ENCODE results near the gene LRPAP1. TPM values are rescaled to one million over a fixed set of nuclear protein-coding genes. Genes with fewer than 3 reads are reported as not detected.

The LRPAP1 gene
- total and polyA plus RNA-seq, 2 donors (not counting 3 experiments of a cell fraction or from before 2014, with no cell fraction given): 90.1 to 170 TPM

GRCh38 chr4:3476341-3476747, 55.9 kb downstream of the LRPAP1 start:
- H3K4me1 ChIP-seq (ENCODE audit: control insufficient read depth, extremely low read depth, insufficient read depth, low read length): no peaks in the 10 kb centered on the region
- H3K9ac ChIP-seq (replicated peaks; ENCODE audit: extremely low read depth, insufficient read depth, low read length): no peak overlapping the region
- no peak overlapping the region for H3K4me3 ChIP-seq (replicated peaks in 1 of 3; ENCODE audit: insufficient read depth in 1 of 3, low read depth in 1 of 3, low read length in 3 of 3)
- H3K36me3 ChIP-seq (ENCODE audit: control insufficient read depth in 2 of 2, extremely low read depth in 1 of 2, insufficient read depth in 2 of 2, low read length in 2 of 2): no peaks in the 10 kb centered on the region
- H3K4me2 ChIP-seq (ENCODE audit: insufficient read depth, low read length): no peak overlapping the region
- POLR2A ChIA-PET: no interaction called here
- H3K9me1 ChIP-seq (replicated peaks; ENCODE audit: control insufficient read depth, extremely low read depth, insufficient read depth, low read length): no peaks in the 10 kb centered on the region
- TF ChIP-seq MAX (IDR thresholded peaks at IDR 0.05; ENCODE audit: insufficient read depth, insufficient read length): no peak
- no peak for TF ChIP-seq POLR2A (IDR thresholded peaks at IDR 0.05; ENCODE audit: low read depth, low read length)
- TF ChIP-seq MYC (IDR thresholded peaks at IDR 0.05; ENCODE audit: low read depth, low read length): no peak
- DNase-seq (ENCODE audit: low read depth, low spot score) (no peak), FAIRE-seq (no peak)
- CTCF ChIA-PET: no interaction called here
- no peaks in the 10 kb centered on the region for H3K9me3 ChIP-seq (replicated peaks; ENCODE audit: control insufficient read depth, insufficient read depth, low read length)
- no peak overlapping the region for H2AFZ ChIP-seq (ENCODE audit: low read depth, low read length)
- H4K20me1 ChIP-seq (replicated peaks; ENCODE audit: control insufficient read depth, extremely low read depth, insufficient read depth, low read length): no peaks in the 10 kb centered on the region
- H3K27me3 ChIP-seq (ENCODE audit: control insufficient read depth in 2 of 2, insufficient read depth in 2 of 2, low read length in 2 of 2): no peaks in the 10 kb centered on the region
- dilution Hi-C loops (cut with MboI; ENCODE audit: extremely low pct_ligation_motif_present, low sequenced_read_pairs): no loop called here
- no peak overlapping the region for H3K27ac ChIP-seq (ENCODE audit: insufficient read depth, low read depth, low read length)
- no TSS peak for BruUV-seq (replicated peaks)
- intact Hi-C loops (cut with micrococcal nuclease): no loop called here
- no peaks in the 10 kb centered on the region for H3K79me2 ChIP-seq (ENCODE audit: control insufficient read depth, insufficient read depth, low read length)

- Histone ChIP-seq H3K9me1 (replicated peaks; ENCODE audit: control insufficient read depth, extremely low read depth, insufficient read depth, low read length) (no peaks in the 10 kb centered on the region), H3K4me1 (ENCODE audit: control insufficient read depth, extremely low read depth, insufficient read depth, low read length) (no peaks in the 10 kb centered on the region), H2AFZ (ENCODE audit: low read depth, low read length) (no peak overlapping the region), H3K36me3 (ENCODE audit: control insufficient read depth in 2 of 2, extremely low read depth in 1 of 2, insufficient read depth in 2 of 2, low read length in 2 of 2) (no peaks in the 10 kb centered on the region), H3K27ac (ENCODE audit: insufficient read depth, low read depth, low read length) (no peak overlapping the region), H3K9ac (replicated peaks; ENCODE audit: extremely low read depth, insufficient read depth, low read length) (no peak overlapping the region), H3K27me3 (ENCODE audit: control insufficient read depth in 2 of 2, insufficient read depth in 2 of 2, low read length in 2 of 2) (no peaks in the 10 kb centered on the region), H3K4me2 (ENCODE audit: insufficient read depth, low read length) (no peak overlapping the region), H3K4me3 (replicated peaks in 1 of 3; ENCODE audit: insufficient read depth in 1 of 3, low read depth in 1 of 3, low read length in 3 of 3) (no peak overlapping the region), H3K9me3 (replicated peaks; ENCODE audit: control insufficient read depth, insufficient read depth, low read length) (no peaks in the 10 kb centered on the region), H3K79me2 (ENCODE audit: control insufficient read depth, insufficient read depth, low read length) (no peaks in the 10 kb centered on the region), H4K20me1 (replicated peaks; ENCODE audit: control insufficient read depth, extremely low read depth, insufficient read depth, low read length) (no peaks in the 10 kb centered on the region)
- intact Hi-C loops (cut with micrococcal nuclease) (no loop called here), dilution Hi-C loops (cut with MboI; ENCODE audit: extremely low pct_ligation_motif_present, low sequenced_read_pairs) (no loop called here)
- ChIA-PET POLR2A (no interaction called here), CTCF (no interaction called here)
- TF ChIP-seq, protein P1, sequence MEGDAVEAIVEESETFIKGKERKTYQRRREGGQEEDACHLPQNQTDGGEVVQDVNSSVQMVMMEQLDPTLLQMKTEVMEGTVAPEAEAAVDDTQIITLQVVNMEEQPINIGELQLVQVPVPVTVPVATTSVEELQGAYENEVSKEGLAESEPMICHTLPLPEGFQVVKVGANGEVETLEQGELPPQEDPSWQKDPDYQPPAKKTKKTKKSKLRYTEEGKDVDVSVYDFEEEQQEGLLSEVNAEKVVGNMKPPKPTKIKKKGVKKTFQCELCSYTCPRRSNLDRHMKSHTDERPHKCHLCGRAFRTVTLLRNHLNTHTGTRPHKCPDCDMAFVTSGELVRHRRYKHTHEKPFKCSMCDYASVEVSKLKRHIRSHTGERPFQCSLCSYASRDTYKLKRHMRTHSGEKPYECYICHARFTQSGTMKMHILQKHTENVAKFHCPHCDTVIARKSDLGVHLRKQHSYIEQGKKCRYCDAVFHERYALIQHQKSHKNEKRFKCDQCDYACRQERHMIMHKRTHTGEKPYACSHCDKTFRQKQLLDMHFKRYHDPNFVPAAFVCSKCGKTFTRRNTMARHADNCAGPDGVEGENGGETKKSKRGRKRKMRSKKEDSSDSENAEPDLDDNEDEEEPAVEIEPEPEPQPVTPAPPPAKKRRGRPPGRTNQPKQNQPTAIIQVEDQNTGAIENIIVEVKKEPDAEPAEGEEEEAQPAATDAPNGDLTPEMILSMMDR (IDR thresholded peaks at IDR 0.05; ENCODE audit: extremely low read depth in 1 of 2, insufficient read depth in 1 of 2, low read depth in 1 of 2, low read length in 2 of 2): no peak
- TF ChIP-seq JUN (IDR thresholded peaks at IDR 0.05; ENCODE audit: borderline replicate concordance, insufficient read depth, insufficient read length, low read depth) (no peak), FOS (IDR thresholded peaks at IDR 0.05; ENCODE audit: borderline replicate concordance, insufficient read depth, low read length) (no peak)
- DNase-seq (ENCODE audit: low read depth, low spot score) (no peak), FAIRE-seq (no peak)
- no TSS peak for BruUV-seq (replicated peaks)
Observed at GRCh38 chr4:3475713-3476260, 56.4 kb downstream of the LRPAP1 start.
